ENCODE data around the gene ARMH3. TPM values are rescaled to one million over a fixed set of nuclear protein-coding genes. Genes with fewer than 3 reads are reported as not detected.

The ARMH3 gene
- total and polyA plus RNA-seq, 10 donors = 11.6 to 37.4 (median 21.6) TPM

GRCh38 chr10:102083541-102083940, 27.6 kb upstream of the ARMH3 start:
- H3K9me3 ChIP-seq = no peaks in the 10 kb centered on the region
- intact Hi-C loops (cut with DNase I; ENCODE audit: low total_unique reads) = no loop called here
- no peaks in the 10 kb centered on the region for H3K27me3 ChIP-seq (replicated peaks in 1 of 7)
- H3K4me3 ChIP-seq = no peak overlapping the region
- TF ChIP-seq POLR2A (IDR thresholded peaks at IDR 0.05) (no peak), CTCF (IDR thresholded peaks at IDR 0.05 in 8 of 11, conservative IDR thresholded peaks at IDR 0.05 in 3 of 11) (no peak), POLR2AphosphoS5 (IDR thresholded peaks at IDR 0.05) (no peak)
- H3K36me3 ChIP-seq = peaks cover 0 to 3% (median 0%) of the 10 kb centered on the region in 6 donors
- no peak overlapping the region for H3K27ac ChIP-seq
- no peak for DNase-seq
- 91 to 96% (median 95%) methylated on average over 3 of the region's 3 CpGs for WGBS, 5 donors
- no peaks in the 10 kb centered on the region for H3K4me1 ChIP-seq

- intact Hi-C loops (cut with DNase I; ENCODE audit: low total_unique reads) = loop anchor here (5.0 kb wide), 1 partner anchor 231 kb away; the partner anchor contains the start of gene KCNIP2
- TF ChIP-seq POLR2A (IDR thresholded peaks at IDR 0.05) (no peak), CTCF (IDR thresholded peaks at IDR 0.05 in 8 of 11, conservative IDR thresholded peaks at IDR 0.05 in 3 of 11) (peak; percentile 84 to 96 (median 94)), POLR2AphosphoS5 (IDR thresholded peaks at IDR 0.05) (peak in 1 of 3 donors; percentile 48)
Measured at GRCh38 chr10:102072673-102073527, 16.9 kb upstream of the ARMH3 start.

GRCh38 chr10:102069071-102069470, 13.1 kb upstream of the ARMH3 start:
- H3K9me3 ChIP-seq = no peaks in the 10 kb centered on the region
- DNase-seq = no peak
- peak overlapping the region in 3 of 8 donors; percentile 28 to 65 (median 60) for H3K27ac ChIP-seq
- no peaks in the 10 kb centered on the region for H3K27me3 ChIP-seq (replicated peaks in 1 of 7)
- no peak overlapping the region for H3K4me3 ChIP-seq
- intact Hi-C loops (cut with DNase I; ENCODE audit: low total_unique reads) = loop anchor here (10.0 kb wide), 1 partner anchor 46 kb away; no protein-coding TSS in a partner anchor
- TF ChIP-seq CTCF (IDR thresholded peaks at IDR 0.05 in 8 of 11, conservative IDR thresholded peaks at IDR 0.05 in 3 of 11) (no peak), POLR2AphosphoS5 (IDR thresholded peaks at IDR 0.05) (no peak), POLR2A (IDR thresholded peaks at IDR 0.05) (no peak)
- peaks cover 17 to 58% (median 44%) of the 10 kb centered on the region in 6 donors for H3K4me1 ChIP-seq
- H3K36me3 ChIP-seq = peaks cover 0 to 38% (median 15%) of the 10 kb centered on the region in 6 donors

More at GRCh38 chr10:102072673-102073527, 16.9 kb upstream of the ARMH3 start:
- Histone ChIP-seq H3K9me3 (no peaks in the 10 kb centered on the region), H3K27me3 (replicated peaks in 1 of 7) (no peaks in the 10 kb centered on the region), H3K4me3 (no peak overlapping the region), H3K36me3 (peaks cover 0 to 23% (median 8%) of the 10 kb centered on the region in 6 donors), H3K4me1 (peaks cover 3 to 23% (median 16%) of the 10 kb centered on the region in 6 donors), H3K27ac (no peak overlapping the region)
- WGBS, 5 donors = 75 to 87% (median 80%) methylated on average over 4 of the region's 4 CpGs
- DNase-seq = peak; percentile 86

- Histone ChIP-seq H3K9me3 (no peaks in the 10 kb centered on the region), H3K27ac (peak overlapping the region in 3 of 8 donors; percentile 28 to 65 (median 60)), H3K27me3 (replicated peaks in 1 of 7) (no peaks in the 10 kb centered on the region), H3K36me3 (peaks cover 0 to 38% (median 15%) of the 10 kb centered on the region in 6 donors), H3K4me1 (peaks cover 17 to 59% (median 44%) of the 10 kb centered on the region in 6 donors), H3K4me3 (no peak overlapping the region)
- WGBS, 5 donors = 70 to 90% (median 74%) methylated on average over 1 of the region's 1 CpG
- intact Hi-C loops (cut with DNase I; ENCODE audit: low total_unique reads) = loop anchor here (10.0 kb wide), 1 partner anchor 47 kb away; no protein-coding TSS in a partner anchor
- TF ChIP-seq CTCF (IDR thresholded peaks at IDR 0.05 in 8 of 11, conservative IDR thresholded peaks at IDR 0.05 in 3 of 11) (no peak), POLR2A (IDR thresholded peaks at IDR 0.05) (no peak), POLR2AphosphoS5 (IDR thresholded peaks at IDR 0.05) (no peak)
- DNase-seq = no peak
Measured at GRCh38 chr10:102068216-102068615, 12.2 kb upstream of the ARMH3 start.
